ENCODE results near the gene GBE1. TPM values are rescaled to one million over a fixed set of nuclear protein-coding genes. Genes with fewer than 3 reads are reported as not detected.

Gene GBE1
- polyA plus RNA-seq, 1 of the 3 experiments (the other 2 are of a cell fraction): 14.2 TPM

DNA sequence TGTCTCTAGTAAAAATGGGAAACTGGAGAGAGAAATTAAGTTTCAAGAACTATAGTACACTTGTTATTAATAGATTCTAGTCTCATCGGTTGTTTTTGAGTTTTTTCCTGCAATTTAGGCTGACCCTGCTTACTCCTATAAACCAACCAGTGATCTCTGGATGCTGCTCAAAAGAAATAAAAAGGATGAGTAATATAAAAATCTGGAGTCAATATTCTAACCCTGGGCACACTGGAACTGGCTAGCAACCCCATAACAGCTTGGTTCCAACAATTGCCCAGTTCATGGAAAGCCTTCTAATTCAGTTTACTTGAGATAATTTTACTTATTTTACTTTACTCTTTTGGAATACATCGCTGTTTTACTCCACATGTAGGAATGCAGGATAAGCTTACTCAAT, 211.6 kb downstream of the GBE1 start (continued):
- TF ChIP-seq, protein P1, sequence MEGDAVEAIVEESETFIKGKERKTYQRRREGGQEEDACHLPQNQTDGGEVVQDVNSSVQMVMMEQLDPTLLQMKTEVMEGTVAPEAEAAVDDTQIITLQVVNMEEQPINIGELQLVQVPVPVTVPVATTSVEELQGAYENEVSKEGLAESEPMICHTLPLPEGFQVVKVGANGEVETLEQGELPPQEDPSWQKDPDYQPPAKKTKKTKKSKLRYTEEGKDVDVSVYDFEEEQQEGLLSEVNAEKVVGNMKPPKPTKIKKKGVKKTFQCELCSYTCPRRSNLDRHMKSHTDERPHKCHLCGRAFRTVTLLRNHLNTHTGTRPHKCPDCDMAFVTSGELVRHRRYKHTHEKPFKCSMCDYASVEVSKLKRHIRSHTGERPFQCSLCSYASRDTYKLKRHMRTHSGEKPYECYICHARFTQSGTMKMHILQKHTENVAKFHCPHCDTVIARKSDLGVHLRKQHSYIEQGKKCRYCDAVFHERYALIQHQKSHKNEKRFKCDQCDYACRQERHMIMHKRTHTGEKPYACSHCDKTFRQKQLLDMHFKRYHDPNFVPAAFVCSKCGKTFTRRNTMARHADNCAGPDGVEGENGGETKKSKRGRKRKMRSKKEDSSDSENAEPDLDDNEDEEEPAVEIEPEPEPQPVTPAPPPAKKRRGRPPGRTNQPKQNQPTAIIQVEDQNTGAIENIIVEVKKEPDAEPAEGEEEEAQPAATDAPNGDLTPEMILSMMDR (IDR thresholded peaks at IDR 0.05): no peak

DNA sequence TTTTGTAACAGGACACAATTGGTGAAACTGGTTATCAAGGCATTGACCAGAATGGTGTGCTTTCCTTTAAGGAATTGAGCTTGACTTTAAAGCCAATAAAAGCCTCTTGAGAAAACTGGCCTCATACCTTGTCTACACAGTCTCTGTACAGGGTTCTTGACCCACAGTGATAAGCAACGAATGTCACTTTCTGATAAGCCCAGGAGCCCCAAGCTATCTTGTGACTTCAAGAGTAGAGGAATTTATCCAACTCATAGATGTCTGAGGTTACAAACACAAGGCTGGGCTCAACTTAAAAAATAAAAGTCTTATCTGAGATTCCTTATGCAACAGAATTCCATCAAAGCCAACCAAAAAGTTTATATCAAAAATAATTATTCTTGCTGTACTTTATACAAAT, 212.1 kb downstream of the GBE1 start:
- Histone ChIP-seq H3K9me2 (no peaks in the 10 kb centered on the region), H3K9ac (no peak overlapping the region), H2AFZ (ENCODE audit: low read depth) (no peak overlapping the region), H4K20me1 (ENCODE audit: insufficient read depth) (no peaks in the 10 kb centered on the region), H3K79me2 (ENCODE audit: insufficient read depth) (no peaks in the 10 kb centered on the region), H3F3A (replicated peaks; ENCODE audit: insufficient read depth) (no peaks in the 10 kb centered on the region), H3K9me3 (no peaks in the 10 kb centered on the region; the same call in 1 of the 2 replicates), H3K27ac (ENCODE audit: low read depth in 2 of 2, low read length in 1 of 2) (no peak overlapping the region), H3K4me3 (ENCODE audit: low read depth in 2 of 2, low read length in 1 of 2) (no peak overlapping the region), H3K4me2 (no peak overlapping the region), H3K27me3 (ENCODE audit: insufficient read depth) (no peaks in the 10 kb centered on the region), H3K36me3 (replicated peaks in 1 of 2; ENCODE audit: control insufficient read depth in 1 of 2, insufficient read depth in 2 of 2, low read length in 1 of 2) (peaks cover 0 to 7% of the 10 kb centered on the region in 2 experiments), H3K4me1 (ENCODE audit: control insufficient read depth in 1 of 2, insufficient read depth in 2 of 2, low read depth in 1 of 2, low read length in 1 of 2) (no peaks in the 10 kb centered on the region)
- TF ChIP-seq, protein P2, sequence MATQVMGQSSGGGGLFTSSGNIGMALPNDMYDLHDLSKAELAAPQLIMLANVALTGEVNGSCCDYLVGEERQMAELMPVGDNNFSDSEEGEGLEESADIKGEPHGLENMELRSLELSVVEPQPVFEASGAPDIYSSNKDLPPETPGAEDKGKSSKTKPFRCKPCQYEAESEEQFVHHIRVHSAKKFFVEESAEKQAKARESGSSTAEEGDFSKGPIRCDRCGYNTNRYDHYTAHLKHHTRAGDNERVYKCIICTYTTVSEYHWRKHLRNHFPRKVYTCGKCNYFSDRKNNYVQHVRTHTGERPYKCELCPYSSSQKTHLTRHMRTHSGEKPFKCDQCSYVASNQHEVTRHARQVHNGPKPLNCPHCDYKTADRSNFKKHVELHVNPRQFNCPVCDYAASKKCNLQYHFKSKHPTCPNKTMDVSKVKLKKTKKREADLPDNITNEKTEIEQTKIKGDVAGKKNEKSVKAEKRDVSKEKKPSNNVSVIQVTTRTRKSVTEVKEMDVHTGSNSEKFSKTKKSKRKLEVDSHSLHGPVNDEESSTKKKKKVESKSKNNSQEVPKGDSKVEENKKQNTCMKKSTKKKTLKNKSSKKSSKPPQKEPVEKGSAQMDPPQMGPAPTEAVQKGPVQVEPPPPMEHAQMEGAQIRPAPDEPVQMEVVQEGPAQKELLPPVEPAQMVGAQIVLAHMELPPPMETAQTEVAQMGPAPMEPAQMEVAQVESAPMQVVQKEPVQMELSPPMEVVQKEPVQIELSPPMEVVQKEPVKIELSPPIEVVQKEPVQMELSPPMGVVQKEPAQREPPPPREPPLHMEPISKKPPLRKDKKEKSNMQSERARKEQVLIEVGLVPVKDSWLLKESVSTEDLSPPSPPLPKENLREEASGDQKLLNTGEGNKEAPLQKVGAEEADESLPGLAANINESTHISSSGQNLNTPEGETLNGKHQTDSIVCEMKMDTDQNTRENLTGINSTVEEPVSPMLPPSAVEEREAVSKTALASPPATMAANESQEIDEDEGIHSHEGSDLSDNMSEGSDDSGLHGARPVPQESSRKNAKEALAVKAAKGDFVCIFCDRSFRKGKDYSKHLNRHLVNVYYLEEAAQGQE (IDR thresholded peaks at IDR 0.05; ENCODE audit: low read depth, low read length): no peak
- TF ChIP-seq NRF1 (IDR thresholded peaks at IDR 0.05; ENCODE audit: low read depth, low read length): no peak
- TF ChIP-seq RXRA (IDR thresholded peaks at IDR 0.05; ENCODE audit: borderline replicate concordance, low read depth): no peak
- no peak for TF ChIP-seq RFX5 (IDR thresholded peaks at IDR 0.05; ENCODE audit: low read length)
- TF ChIP-seq, protein P3, sequence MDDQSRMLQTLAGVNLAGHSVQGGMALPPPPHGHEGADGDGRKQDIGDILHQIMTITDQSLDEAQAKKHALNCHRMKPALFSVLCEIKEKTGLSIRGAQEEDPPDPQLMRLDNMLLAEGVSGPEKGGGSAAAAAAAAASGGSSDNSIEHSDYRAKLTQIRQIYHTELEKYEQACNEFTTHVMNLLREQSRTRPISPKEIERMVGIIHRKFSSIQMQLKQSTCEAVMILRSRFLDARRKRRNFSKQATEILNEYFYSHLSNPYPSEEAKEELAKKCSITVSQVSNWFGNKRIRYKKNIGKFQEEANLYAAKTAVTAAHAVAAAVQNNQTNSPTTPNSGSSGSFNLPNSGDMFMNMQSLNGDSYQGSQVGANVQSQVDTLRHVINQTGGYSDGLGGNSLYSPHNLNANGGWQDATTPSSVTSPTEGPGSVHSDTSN (IDR thresholded peaks at IDR 0.05): no peak
- TF ChIP-seq JUND (IDR thresholded peaks at IDR 0.05): no peak
- TF ChIP-seq, protein P4, sequence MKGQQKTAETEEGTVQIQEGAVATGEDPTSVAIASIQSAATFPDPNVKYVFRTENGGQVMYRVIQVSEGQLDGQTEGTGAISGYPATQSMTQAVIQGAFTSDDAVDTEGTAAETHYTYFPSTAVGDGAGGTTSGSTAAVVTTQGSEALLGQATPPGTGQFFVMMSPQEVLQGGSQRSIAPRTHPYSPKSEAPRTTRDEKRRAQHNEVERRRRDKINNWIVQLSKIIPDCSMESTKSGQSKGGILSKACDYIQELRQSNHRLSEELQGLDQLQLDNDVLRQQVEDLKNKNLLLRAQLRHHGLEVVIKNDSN (IDR thresholded peaks at IDR 0.05; ENCODE audit: borderline replicate concordance, low read depth): no peak
- no peak for TF ChIP-seq YY1 (IDR thresholded peaks at IDR 0.05; ENCODE audit: low read depth)
- TF ChIP-seq GABPA (IDR thresholded peaks at IDR 0.05; ENCODE audit: low read depth): no peak
- no peak for TF ChIP-seq FOXJ3 (CRISPR knock-in tag; IDR thresholded peaks at IDR 0.05)
- ChIA-PET CTCF (no interaction called here), POLR2A (no interaction called here)
- 94% methylated on average over 1 of the region's 1 CpG for WGBS (ENCODE audit: low lambda C conversion rate)
- no peak for DNase-seq
